Activated naive CD8-positive, alpha-beta T cell (primary cell): ENCODE measurements around the gene NDUFB3.

ENCODE experiments used
- H3K27ac Mint-ChIP-seq: one replicate; pipeline ENCODE4 v1.8.0; 2021; ENCODE audit warnings: mixed read lengths
- H3K27me3 Mint-ChIP-seq: one replicate; pipeline ENCODE4 v1.8.0; 2021; ENCODE audit warnings: mixed read lengths
- H3K36me3 Mint-ChIP-seq: one replicate; pipeline ENCODE4 v1.8.0; 2021; ENCODE audit warnings: mixed read lengths
- H3K4me1 Mint-ChIP-seq: one replicate; pipeline ENCODE4 v1.8.0; 2021; ENCODE audit warnings: low read depth, mixed read lengths
- H3K4me3 Mint-ChIP-seq: one replicate; pipeline ENCODE4 v1.8.0; 2021; ENCODE audit warnings: mild to moderate bottlenecking, mixed read lengths
- H3K9me3 Mint-ChIP-seq: one replicate; pipeline ENCODE4 v1.8.0; 2021; ENCODE audit warnings: low read depth, mixed read lengths

Gene NDUFB3

DNA sequence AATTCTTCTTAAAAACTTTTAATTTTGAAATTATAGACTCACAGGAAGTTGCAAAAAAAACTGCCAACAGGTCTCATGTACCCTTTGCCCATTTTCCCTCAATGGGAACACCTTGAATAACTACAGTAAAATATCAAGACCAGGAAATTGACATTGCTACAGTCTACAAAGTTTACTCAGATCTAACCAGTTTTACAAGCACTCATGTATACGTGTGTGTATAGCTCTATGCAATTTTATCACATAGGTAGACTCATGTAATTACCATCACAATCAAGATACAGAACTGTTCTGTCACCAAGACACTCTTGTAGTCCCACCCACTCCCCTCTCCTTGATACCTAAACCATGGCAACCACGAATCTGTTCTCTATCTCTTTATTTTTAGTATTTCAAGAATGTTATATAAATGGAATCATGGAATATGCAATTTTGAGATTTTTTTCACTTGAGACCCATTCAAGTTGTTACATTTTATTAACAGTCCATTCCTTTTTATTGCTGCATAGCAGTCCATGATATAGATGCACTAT lies 6.9 kb upstream of the NDUFB3 start:
- H3K9me3 Mint-ChIP-seq: no peaks in the 10 kb centered on the region
- H3K27me3 Mint-ChIP-seq: no peaks in the 10 kb centered on the region
- H3K36me3 Mint-ChIP-seq: no peaks in the 10 kb centered on the region
- H3K4me3 Mint-ChIP-seq: no peak overlapping the region
- H3K4me1 Mint-ChIP-seq: peaks cover 58% of the 10 kb centered on the region
- H3K27ac Mint-ChIP-seq: peak overlapping the region; percentile 54

DNA sequence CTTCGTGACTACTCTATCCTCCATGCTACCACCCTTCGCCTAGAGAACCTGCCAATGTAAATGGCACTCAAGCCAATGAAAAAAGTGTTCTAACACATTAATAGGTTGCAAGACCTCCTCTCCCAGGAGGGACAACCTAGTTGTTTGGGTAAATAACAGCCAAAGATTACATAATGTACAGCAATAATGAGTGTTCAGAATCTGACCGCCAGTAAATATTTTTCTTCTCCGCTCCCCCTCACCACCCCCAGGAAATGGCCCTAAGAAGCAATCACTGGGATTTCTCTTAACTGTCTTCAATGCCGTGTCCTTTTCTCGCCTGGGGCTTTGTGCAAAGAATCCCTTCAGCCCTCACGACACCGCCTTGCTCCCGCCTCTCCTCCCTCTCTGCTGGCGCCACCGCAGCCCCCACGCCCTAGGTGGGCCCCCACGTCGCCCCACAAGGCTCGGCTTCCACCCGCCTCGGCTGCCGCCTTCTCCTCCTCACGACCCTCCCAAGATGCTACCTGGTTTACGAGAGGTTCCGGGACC lies 788 bp upstream of the NDUFB3 start:
- Mint-ChIP-seq H3K4me1 (peaks cover 55% of the 10 kb centered on the region), H3K4me3 (peak overlapping the region; percentile 98), H3K27ac (peak overlapping the region; percentile 96), H3K36me3 (no peaks in the 10 kb centered on the region), H3K27me3 (no peaks in the 10 kb centered on the region), H3K9me3 (no peaks in the 10 kb centered on the region)

DNA sequence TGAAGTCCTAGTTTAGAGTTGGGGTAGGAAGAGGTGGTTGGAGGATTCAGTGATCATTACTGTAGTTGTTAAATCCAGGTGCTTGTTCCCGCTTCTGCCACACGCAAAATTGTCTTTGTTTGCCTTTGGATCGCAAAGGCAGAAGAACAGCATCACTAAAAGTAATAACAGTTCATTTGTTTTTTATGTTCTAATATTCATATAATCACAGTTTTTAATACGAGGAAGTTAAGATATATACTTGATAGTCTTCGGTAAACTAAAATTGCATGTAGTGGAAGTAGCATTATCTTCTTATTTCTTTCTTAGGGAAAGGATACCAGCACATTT lies 365 bp downstream of the NDUFB3 start:
- Mint-ChIP-seq H3K4me1 (peaks cover 49% of the 10 kb centered on the region), H3K9me3 (no peaks in the 10 kb centered on the region), H3K27me3 (no peaks in the 10 kb centered on the region), H3K27ac (peak overlapping the region; percentile 96), H3K36me3 (no peaks in the 10 kb centered on the region), H3K4me3 (peak overlapping the region; percentile 98)

DNA sequence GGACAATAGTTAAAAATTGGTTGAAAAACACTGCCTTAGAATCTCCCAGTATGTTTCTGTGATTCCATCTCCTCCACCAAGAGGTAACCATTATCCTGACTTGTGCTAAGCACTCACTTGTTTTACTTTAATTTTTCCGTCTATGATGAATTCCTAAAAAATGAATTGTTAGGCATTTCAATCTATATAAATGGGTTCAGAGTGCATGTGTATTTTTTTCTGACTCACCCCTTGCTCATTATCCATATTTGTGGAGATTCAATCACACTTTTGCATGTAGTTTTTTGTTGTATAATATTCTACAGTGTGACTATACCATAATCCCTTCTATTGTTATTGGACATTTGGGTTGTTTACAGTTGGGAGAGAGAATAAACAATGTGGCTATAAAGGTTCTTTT lies 1.3 kb downstream of the NDUFB3 start:
- Mint-ChIP-seq H3K4me1 (peaks cover 44% of the 10 kb centered on the region), H3K27me3 (no peaks in the 10 kb centered on the region), H3K36me3 (no peaks in the 10 kb centered on the region), H3K9me3 (no peaks in the 10 kb centered on the region), H3K4me3 (peak overlapping the region; percentile 98), H3K27ac (peak overlapping the region; percentile 5)

DNA sequence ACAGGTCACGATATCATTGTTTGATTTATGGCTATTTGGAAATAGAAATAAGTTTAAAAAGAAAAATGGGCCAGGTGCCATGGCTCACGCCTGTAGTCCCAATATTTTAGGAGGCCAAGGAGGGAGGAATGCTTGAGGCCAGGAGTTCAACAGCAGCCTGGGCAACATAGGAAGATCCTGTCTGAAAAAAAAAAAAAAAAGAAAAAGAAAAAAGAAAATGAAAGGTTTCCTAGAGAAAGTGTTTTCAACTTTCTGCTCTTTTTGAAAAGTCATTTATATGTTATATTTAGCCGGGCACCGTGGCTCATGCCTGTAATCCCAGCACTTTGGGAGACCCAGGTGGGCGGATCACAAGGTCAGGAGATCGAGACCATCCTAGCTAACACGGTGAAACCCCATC lies 3.2 kb downstream of the NDUFB3 start:
- Mint-ChIP-seq H3K27me3 (no peaks in the 10 kb centered on the region), H3K36me3 (no peaks in the 10 kb centered on the region), H3K4me1 (peaks cover 33% of the 10 kb centered on the region), H3K9me3 (no peaks in the 10 kb centered on the region), H3K4me3 (no peak overlapping the region), H3K27ac (no peak overlapping the region)

DNA sequence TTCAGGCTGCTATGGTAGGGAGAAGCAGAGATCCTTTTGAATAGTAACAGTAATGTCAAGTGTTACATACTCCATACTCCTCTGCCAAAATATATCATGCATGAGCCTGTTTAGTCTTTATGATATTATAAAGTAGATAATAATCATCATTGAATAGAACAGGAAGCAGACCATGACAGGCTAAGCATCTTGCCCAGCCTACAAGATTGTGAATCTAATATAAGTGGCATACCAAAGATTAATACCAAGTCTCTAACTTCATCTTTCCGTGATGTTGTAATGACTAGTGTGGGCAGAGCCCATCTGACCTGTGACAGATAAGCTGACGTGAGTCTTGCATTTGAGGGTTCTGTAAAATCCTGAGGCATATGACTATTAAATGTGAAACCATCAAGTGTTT lies 13.1 kb downstream of the NDUFB3 start:
- Mint-ChIP-seq H3K9me3 (no peaks in the 10 kb centered on the region), H3K4me3 (no peak overlapping the region), H3K27ac (peak overlapping the region; percentile 46), H3K36me3 (no peaks in the 10 kb centered on the region), H3K27me3 (no peaks in the 10 kb centered on the region), H3K4me1 (peaks cover 9% of the 10 kb centered on the region)

DNA sequence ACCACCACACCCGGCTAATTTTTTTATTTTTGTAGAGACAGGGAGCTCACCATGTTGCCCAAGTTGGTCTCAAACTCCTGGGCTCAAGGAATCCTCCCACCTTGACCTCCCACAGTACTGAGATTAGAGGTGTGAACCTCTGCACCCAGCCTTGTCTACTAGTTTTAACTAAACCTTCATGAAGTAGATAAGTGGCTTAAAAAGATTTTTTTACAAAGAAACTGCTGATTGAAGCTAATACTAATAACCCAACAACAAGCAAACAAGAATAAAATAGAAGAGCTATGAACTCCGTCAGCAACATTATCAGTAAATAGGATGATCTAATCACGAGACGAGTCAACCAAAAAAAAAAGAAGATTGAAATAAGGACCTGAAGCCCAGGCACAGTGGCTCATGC lies 18.8 kb downstream of the NDUFB3 start:
- H3K9me3 Mint-ChIP-seq: no peaks in the 10 kb centered on the region
- H3K4me3 Mint-ChIP-seq: no peak overlapping the region
- no peaks in the 10 kb centered on the region for H3K27me3 Mint-ChIP-seq
- peaks cover 2% of the 10 kb centered on the region for H3K36me3 Mint-ChIP-seq
- H3K4me1 Mint-ChIP-seq: no peaks in the 10 kb centered on the region
- H3K27ac Mint-ChIP-seq: no peak overlapping the region

DNA sequence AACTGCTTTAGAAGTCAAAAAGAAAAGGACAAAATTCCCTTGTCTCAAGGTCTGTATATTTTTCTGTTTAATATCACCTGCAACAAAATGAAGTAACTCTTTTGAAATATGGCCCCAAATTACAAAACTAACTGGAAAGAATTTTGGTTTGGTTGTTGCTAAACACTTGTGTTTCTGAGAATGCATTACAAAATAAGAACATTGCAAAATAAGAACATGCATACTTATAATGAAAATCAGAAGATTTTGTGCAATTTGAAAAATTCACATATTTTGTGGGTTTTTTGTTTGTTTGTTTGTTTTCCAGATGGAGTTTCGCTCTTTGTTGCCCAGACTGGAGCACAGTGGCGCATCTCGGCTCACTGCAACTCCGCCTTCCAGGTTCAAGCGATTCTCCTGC lies 21.8 kb downstream of the NDUFB3 start:
- Mint-ChIP-seq H3K36me3 (peaks cover 2% of the 10 kb centered on the region), H3K27me3 (no peaks in the 10 kb centered on the region), H3K27ac (no peak overlapping the region), H3K4me3 (no peak overlapping the region), H3K4me1 (no peaks in the 10 kb centered on the region), H3K9me3 (no peaks in the 10 kb centered on the region)

DNA sequence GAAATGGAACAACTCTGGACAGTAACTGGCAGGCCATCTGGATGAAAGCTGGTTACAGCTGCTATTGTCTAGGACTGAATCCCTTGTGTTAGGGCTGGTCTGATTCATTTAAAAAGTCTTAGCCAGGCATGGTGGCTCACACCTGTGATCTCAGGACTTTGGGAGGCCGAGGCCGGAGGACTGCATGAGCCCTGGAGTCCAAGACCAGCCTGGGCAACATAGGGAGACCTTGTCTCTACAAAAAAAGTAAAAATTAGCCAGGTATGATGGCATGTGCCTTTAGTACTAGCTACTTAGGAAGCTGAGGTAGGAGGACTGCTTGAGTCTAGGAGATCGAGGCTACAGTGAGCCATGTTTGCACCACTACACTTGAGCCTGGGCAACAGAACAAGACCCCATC lies 28.7 kb downstream of the NDUFB3 start:
- H3K9me3 Mint-ChIP-seq: no peaks in the 10 kb centered on the region
- H3K4me1 Mint-ChIP-seq: no peaks in the 10 kb centered on the region
- H3K36me3 Mint-ChIP-seq: peaks cover 2% of the 10 kb centered on the region
- H3K4me3 Mint-ChIP-seq: no peak overlapping the region
- H3K27me3 Mint-ChIP-seq: no peaks in the 10 kb centered on the region
- no peak overlapping the region for H3K27ac Mint-ChIP-seq

DNA sequence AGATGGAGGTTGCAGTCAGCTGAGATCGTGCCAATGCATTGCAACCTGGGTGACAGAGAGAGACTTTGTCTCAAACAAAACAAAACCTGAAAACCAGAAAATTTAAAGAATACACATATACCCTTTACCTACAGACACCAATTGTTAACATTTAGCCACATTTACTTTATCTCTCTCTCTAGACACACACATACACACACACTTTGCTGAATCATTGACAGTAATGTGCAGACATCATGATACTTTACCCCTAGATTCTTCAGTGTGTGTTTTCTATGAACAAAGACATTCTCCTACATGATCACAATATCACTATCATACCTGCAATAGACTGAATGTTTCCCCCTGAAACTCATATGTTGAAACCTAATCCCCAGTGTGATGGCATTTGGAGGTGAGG lies 34.0 kb downstream of the NDUFB3 start:
- peaks cover 5% of the 10 kb centered on the region for H3K36me3 Mint-ChIP-seq
- H3K9me3 Mint-ChIP-seq: no peaks in the 10 kb centered on the region
- H3K4me1 Mint-ChIP-seq: no peaks in the 10 kb centered on the region
- H3K27me3 Mint-ChIP-seq: no peaks in the 10 kb centered on the region
- no peak overlapping the region for H3K4me3 Mint-ChIP-seq
- no peak overlapping the region for H3K27ac Mint-ChIP-seq

DNA sequence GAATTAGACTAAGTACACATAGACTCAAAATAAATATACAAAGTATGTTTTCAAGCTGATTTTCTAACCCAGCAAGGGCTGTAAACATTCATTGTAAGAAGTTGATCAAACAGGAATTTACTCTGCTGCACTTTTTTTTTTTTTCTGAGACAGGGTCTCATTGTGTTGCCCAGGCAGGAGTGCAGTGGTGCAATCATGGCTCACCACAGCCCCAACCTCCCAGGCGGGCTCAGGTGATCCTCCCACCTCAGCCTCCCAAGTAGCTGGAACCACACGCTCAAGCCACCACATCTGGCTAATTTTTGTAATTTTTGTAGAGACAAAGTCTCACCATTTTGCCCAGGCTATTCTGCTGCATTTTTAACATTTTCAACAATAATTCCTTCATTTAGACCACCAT lies 35.8 kb downstream of the NDUFB3 start:
- no peaks in the 10 kb centered on the region for H3K27me3 Mint-ChIP-seq
- H3K4me3 Mint-ChIP-seq: no peak overlapping the region
- no peak overlapping the region for H3K27ac Mint-ChIP-seq

DNA sequence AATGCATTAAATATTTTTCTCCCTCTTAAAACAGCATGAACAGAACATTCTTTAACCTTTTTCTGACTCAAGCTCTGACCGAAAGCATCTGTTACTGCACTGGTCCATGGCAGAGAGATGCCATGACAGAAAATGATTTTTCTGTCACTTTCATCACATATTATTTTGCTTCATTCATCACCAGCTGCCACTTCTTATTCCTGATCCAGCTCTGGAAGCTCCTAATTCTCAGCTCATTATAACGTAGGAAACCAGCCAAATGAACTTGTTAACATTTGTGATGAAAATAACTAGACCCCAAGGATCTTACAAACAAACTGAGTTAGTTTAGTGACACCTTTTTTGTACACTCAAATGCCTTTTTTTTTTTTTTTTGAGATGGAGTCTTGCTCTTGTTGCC lies 36.5 kb downstream of the NDUFB3 start:
- H3K36me3 Mint-ChIP-seq: peaks cover 5% of the 10 kb centered on the region

More for the DNA sequence above, 35.8 kb downstream of the NDUFB3 start:
- no peaks in the 10 kb centered on the region for H3K9me3 Mint-ChIP-seq
- H3K4me1 Mint-ChIP-seq: no peaks in the 10 kb centered on the region
- peaks cover 5% of the 10 kb centered on the region for H3K36me3 Mint-ChIP-seq

DNA sequence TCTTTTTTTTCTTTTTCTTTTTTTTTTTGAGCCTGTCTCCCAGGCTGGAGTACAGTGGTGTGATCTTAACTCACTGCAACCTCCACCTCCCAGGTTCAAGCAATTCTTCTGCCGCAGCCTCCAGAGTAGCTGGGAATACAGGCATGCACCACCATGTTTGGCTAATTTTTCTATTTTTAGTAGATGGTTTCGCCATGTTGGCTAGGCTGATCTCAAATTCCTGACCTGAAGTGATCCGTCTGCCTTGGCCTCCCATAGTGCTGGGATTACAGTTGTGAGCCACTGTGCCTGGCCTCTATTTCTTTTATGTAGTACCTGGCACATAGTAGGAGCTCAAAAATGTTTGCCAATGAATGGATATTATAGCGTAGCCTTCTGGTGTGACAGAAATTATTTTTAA lies 37.4 kb downstream of the NDUFB3 start:
- no peaks in the 10 kb centered on the region for H3K9me3 Mint-ChIP-seq

More for the DNA sequence above, 36.5 kb downstream of the NDUFB3 start:
- H3K9me3 Mint-ChIP-seq: no peaks in the 10 kb centered on the region
- no peak overlapping the region for H3K27ac Mint-ChIP-seq
- H3K4me1 Mint-ChIP-seq: peaks cover under 1% of the 10 kb centered on the region
- no peak overlapping the region for H3K4me3 Mint-ChIP-seq
- no peaks in the 10 kb centered on the region for H3K27me3 Mint-ChIP-seq

DNA sequence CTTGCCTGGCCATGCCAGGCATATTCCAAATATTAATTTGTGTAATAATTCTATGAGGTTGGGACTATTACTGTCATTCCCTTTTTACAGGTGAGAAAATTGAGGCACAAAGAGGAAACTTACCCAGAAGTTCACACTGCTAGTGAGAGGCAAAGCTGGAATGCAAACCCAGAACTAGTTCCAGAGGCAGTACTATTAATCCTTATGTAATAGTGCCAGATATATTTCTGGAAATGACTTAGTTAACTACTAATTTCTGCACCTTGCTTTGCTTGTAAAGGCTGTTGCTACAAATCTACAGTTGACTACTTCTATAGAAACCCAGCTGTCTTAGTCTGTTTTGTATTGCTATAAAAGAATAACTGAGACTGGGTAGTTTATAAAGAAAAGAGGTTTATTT lies 38.8 kb downstream of the NDUFB3 start:
- peaks cover 19% of the 10 kb centered on the region for H3K4me1 Mint-ChIP-seq
- no peak overlapping the region for H3K4me3 Mint-ChIP-seq
- H3K27me3 Mint-ChIP-seq: no peaks in the 10 kb centered on the region
- no peak overlapping the region for H3K27ac Mint-ChIP-seq
- no peaks in the 10 kb centered on the region for H3K9me3 Mint-ChIP-seq
- peaks cover 5% of the 10 kb centered on the region for H3K36me3 Mint-ChIP-seq

More for the DNA sequence above, 37.4 kb downstream of the NDUFB3 start:
- Mint-ChIP-seq H3K36me3 (peaks cover 5% of the 10 kb centered on the region), H3K4me3 (no peak overlapping the region), H3K27ac (no peak overlapping the region), H3K4me1 (peaks cover 5% of the 10 kb centered on the region), H3K27me3 (no peaks in the 10 kb centered on the region)

DNA sequence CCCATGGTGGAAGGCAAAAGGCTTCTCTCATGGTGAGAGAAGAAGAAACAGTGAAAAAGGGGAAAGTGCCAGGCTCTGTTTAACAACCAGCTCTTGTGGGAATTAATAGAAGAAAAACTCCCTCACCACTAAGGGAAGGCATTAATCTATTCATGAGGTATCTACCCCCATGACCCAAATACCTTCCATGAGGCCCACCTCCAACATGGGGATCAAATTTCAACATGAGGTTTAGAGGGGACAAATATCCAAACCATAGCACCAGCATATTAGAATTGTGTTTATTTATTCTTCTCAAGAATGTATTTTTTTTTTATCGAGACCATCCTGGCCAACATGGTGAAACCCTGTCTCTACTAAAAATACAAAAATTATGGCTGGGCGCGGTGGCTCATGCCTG lies 39.3 kb downstream of the NDUFB3 start:
- Mint-ChIP-seq H3K27me3 (no peaks in the 10 kb centered on the region), H3K9me3 (no peaks in the 10 kb centered on the region), H3K36me3 (peaks cover 2% of the 10 kb centered on the region), H3K27ac (no peak overlapping the region), H3K4me3 (no peak overlapping the region), H3K4me1 (peaks cover 23% of the 10 kb centered on the region)

DNA sequence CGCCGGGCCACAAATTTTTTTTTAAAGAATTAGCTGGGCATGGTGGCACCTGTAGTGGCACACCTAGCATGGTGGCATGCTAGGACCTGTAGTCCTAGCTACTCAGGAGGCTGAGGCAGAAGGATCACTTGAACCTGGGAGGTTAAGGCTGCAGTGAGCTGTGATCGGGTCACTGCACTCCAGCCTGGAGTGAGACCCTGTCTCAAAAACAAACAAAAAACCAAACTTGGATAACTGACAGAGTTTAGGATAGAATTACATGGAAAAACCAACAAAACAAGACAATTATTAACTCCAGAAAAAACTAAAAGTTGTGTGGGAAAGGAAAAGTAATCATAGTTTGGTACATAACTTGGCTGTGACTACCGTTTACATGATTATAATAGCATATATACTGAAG lies 42.5 kb downstream of the NDUFB3 start:
- peak overlapping the region; percentile 99 for H3K27ac Mint-ChIP-seq
- H3K9me3 Mint-ChIP-seq: no peaks in the 10 kb centered on the region
- H3K4me3 Mint-ChIP-seq: peak overlapping the region; percentile 92
- no peaks in the 10 kb centered on the region for H3K36me3 Mint-ChIP-seq
- peaks cover 29% of the 10 kb centered on the region for H3K4me1 Mint-ChIP-seq
- no peaks in the 10 kb centered on the region for H3K27me3 Mint-ChIP-seq
